HG03103 (cell line): ENCODE data around the gene PDZD4.

Experiments used
- ATAC-seq: cut with Tn5 transposase; IDR thresholded peaks from one replicate; pipeline ENCODE4 v1.9.1; 2021; ENCODE audit warnings: low read depth; ENCODE audit not compliant: unreplicated experiment

Gene PDZD4

DNA sequence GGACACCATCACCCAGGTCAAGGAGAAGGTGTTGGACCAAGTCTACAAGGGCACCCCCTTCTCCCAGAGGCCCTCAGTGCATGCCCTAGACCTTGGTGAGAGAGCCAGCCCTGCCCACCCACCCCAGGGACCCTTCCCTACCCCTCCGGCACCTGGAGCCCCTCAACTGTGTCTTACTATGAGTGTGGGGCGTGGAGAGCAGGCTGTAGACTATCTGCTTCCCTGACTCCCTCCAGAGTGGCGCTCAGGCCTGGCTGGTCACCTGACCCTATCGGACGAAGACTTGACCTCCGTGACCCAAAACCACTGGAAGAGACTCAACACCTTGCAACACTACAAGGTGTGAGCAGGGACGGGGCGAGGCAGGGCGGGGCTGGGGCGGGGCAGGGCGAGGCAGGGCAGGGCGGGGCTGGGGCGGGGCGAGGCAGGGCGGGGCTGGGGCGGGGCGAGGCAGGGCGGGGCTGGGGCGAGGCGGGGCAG lies 54.2 kb downstream of the PDZD4 start:
- no peak for ATAC-seq

DNA sequence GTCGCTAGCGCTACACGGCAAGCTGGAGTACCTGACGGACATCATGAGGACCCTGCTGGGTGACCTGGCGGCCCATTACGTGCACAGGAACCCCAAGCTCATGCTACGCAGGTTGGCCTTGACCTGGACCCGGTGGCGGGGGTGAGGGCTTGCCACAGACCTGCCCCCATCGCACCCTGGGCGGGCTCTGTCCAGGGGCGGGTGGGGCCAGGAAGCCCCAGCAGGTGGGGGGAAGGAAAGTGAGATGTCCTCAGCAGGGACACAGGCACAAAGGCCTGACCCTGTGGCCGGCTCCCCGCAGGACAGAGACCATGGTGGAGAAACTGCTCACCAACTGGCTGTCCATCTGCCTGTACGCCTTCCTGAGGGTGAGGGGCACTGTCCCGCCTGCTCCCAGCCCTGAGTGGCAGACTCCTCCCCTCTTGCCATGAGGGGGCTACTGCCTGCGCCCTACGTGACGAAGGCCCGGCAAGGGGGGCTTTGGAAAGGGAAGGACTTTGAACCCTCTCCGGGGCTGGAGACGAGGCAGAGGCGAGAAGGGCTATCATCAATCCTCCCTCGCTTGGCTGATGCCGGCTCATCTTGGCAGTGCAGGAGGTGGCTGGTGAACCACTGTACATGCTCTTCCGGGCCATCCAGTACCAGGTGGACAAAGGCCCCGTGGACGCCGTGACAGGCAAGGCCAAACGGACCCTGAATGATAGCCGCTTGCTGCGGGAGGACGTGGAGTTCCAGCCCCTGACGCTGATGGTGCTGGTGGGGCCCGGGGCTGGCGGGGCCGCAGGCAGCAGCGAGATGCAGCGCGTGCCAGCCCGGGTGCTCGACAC lies 54.8 kb downstream of the PDZD4 start:
- ATAC-seq = no peak

DNA sequence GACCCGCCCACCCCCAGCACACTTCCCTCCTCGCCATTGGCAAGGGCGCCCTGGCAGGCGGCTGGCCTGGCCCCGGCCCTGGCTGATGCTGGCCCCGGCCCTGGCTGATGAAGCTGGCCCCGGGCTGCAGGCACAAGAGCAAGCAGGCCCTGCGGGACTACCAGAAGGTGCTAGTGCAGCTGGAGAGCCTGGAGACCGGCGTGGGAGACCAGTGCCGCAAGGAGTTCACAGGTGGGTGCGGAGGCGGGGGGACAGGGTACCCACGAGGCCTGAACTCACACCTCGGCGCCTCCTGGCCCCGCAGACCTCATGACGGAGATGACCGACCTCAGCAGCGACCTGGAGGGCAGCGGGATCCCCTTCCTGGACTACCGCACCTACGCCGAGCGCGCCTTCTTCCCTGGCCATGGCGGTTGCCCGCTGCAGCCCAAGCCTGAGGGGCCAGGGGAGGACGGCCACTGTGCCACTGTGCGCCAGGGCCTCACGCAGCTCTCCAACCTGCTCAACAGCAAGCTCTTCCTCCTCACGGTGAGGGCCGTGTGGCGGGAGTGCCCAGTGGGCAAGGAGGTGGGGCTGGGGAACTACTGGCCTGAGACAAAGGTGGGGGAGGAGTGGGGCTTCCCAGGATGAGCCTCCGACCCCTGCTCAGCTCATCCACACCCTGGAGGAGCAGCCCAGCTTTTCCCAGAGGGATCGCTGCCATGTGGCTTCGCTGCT lies 55.6 kb downstream of the PDZD4 start:
- ATAC-seq = no peak

DNA sequence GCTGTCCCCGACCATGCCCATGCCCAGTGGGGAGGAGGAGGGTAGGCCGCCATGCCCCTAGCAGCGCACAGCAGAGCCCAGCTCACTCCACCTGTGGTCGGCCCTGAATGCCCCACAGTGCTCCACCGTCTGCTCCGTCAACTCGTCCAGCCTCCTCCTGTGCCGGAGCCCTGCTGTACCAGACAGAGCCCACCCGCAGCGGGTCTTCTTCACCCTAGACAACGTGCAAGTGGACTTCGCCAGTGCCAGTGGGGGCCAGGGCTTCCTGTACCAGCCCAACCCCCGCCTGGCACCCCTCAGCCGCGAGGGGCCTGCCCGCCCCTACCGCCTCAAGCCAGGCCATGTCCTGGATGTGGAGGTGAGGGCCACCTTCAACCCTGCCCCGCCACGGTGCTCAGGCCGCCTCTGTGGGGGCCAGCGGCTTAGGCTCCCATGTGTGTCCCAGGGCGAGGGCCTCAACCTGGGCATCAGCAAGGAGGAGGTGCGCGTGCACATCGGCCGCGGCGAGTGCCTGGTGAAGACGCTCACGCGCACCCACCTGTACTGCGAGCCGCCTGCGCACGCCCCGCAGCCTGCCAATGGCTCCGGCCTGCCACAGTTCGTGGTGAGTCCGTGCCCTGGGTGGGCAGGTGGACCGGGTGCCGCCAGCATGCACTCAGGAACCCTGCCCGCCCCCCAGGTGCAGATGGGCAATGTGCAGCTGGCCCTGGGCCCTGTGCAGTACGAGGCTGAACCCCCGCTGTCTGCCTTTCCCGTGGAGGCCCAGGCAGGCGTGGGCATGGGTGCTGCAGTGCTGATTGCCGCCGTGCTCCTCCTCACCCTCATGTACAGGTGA lies 56.4 kb downstream of the PDZD4 start:
- no peak for ATAC-seq

DNA sequence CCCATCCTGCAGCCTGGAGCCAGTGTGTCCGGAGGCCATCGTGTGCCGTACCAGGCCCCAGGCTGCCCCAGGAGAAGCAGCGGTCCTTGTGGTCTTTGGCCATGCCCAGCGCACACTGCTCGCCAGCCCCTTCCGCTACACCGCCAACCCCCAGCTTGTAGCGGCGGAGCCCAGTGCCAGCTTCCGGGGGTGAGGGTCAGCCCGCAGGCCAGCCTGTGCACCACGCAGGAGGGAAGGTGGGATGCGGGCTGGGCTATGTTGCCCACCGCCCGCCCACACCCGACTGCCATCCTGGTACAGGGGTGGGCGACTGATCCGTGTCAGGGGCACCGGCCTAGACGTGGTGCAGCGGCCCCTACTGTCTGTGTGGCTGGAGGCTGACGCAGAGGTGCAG lies 57.1 kb downstream of the PDZD4 start:
- no peak for ATAC-seq

DNA sequence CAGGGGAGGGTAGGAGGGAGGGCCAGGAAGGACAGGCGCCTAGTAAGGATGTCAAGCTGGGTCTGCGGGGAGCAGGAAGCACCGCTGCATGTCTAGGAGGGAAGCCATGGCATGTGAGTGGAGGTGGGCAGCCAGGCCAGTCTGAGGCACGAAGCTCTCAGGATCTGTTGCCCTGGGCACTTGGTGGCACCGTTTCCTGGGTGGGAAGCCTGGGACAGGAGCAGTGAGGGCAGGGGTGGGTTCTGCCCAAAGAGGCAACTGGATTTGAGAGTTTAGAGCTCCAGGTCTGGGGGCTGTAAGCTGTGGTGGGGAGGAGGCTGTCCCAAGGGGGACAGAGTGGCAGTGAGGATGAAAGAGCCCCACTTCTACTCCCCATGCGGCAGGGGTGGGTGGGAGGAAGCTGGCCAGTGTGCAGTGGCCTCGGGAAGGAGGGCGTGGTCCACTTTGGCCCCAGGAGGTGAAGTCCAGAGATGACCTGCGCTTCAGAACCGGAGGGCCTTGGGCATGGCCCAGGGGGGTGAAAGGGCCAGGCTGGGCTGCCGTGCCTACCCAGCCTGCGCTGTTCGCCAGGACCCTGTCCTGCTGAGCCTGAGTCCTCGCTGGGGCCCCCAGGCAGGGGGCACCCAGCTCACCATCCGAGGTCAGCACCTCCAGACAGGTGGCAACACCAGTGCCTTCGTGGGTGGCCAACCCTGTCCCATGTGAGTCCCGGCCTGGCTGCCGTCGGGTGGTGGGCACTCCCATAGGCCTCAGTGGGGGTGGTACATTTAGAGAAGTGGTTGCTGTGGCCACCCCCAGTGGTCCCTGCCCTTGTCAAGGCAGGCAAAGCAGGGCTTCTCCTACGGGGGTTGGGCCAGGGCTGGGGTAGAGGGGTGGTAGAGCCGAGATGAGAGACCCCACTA lies 57.8 kb downstream of the PDZD4 start:
- ATAC-seq = no peak

DNA sequence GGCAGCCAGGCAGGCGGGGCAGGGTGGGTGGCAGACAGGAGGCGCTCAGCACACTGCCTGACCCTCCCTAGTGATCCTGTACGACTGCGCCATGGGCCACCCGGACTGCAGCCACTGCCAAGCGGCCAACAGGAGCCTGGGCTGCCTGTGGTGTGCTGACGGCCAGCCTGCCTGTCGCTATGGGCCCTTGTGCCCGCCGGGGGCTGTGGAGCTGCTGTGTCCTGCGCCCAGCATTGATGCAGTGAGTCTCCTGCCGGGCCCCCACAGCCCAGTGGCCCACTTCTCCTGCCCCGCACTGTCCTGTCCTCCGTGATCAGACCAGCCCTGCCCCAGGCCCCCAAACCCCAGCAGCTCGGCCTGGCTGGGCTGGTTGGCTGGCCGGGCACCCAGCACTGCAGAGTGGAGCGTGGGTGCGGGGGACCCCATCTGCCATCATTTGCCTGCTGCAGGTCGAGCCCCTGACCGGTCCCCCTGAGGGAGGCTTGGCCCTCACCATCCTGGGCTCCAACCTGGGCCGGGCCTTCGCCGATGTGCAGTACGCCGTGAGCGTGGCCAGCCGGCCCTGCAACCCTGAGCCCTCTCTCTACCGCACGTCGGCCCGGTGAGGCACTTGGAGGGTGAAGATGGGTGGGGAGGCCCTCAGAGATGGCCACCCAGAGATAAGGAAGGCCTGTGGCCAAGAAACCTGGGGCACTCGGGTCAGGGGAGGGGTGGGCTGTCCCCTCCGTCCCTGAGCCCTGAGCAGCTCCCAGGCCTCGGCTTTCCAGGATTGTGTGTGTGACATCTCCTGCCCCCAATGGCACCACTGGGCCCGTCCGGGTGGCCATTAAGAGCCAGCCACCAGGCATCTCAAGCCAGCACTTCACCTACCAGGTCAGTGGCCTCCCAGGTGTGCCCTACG lies 58.7 kb downstream of the PDZD4 start:
- ATAC-seq = no peak

DNA sequence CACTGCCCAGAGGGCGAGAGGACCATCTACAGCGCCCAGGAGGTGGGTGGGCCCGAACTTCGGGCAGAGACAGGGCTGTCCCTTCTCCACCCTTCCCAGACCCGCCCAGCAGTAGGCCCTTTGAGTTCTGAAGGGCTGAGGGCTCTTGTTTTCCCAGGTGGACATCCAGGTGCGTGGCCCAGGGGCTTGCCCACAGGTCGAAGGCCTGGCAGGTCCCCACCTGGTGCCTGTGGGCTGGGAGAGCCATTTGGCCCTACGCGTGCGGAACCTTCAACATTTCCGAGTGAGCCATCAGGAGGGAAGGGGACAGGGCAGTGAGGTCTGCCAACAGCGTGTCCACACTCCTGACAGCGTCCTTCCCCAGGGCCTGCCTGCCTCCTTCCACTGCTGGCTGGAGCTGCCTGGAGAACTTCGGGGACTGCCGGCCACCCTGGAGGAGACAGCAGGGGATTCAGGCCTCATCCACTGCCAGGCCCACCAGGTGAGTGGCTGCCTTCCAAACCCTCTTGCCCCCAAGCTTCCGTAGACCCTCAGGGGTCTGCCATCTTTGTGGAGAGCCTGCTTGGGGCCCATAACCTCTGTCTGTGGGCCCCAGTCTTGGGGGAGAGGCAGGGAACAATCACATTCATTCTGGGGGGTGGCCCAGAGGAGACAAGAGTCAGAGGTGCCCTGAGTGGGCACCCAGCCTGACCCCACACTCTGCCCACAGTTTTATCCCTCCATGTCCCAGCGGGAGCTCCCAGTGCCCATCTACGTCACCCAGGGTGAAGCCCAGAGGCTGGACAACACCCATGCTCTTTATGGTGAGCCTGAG lies 59.5 kb downstream of the PDZD4 start:
- ATAC-seq = no peak

DNA sequence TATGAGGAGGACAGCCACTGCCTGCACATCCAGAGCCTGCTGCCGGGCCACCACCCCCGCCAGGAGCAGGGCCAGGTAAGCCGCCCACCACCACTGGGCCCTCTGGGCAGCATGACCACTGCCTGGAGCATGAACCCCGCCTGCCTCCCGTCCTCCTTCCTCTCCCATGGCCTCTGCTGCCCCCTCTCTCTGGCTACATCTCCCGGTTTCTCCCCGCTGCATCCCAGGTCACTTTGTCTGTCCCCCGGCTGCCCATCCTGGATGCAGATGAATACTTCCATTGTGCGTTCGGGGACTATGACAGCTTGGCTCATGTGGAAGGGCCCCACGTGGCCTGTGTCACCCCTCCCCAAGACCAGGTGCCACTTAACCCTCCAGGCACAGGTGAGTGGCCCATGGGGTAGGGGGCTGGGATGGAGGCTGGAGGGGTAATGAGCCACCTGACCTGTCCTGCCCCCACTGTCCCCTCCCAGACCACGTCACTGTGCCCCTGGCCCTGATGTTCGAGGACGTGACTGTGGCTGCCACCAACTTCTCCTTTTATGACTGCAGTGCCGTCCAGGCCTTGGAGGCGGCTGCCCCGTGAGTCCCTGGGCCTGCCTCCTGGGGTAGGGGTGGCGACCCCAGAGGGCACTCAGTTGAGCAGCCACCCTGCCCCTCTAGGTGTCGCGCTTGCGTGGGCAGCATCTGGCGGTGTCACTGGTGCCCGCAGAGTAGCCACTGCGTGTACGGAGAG lies 60.3 kb downstream of the PDZD4 start:
- no peak for ATAC-seq

DNA sequence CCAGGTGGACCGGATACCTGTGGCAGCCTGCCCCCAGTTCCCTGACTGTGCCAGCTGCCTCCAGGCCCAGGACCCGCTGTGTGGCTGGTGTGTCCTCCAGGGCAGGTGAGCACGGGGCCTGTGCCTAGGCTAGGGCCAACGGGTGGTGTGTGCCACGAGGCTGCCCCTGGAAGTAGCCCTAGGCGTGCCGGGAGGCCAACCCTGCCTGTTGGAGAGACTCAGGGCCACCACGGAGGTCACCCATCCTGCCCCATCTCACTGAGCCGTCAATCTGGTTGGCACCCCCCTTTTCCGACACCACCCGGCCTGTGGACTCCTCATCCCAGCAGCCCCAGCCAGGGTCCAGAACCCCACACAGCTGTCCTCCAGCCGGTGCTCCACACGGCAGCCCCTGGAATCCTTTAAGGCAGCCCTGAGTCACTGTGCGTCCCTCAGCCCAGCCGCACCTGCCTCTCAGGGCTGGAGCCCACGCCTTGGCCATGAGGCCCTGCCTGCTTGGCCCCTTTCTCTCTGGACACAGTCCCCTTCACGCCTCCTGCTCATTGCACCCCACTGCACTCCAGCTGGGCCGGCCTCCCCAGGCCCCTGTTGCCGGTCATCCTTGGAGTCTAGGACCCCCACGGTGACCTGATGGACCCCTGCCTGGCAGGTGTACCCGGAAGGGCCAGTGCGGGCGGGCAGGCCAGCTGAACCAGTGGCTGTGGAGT lies 61.0 kb downstream of the PDZD4 start:
- no peak for ATAC-seq

DNA sequence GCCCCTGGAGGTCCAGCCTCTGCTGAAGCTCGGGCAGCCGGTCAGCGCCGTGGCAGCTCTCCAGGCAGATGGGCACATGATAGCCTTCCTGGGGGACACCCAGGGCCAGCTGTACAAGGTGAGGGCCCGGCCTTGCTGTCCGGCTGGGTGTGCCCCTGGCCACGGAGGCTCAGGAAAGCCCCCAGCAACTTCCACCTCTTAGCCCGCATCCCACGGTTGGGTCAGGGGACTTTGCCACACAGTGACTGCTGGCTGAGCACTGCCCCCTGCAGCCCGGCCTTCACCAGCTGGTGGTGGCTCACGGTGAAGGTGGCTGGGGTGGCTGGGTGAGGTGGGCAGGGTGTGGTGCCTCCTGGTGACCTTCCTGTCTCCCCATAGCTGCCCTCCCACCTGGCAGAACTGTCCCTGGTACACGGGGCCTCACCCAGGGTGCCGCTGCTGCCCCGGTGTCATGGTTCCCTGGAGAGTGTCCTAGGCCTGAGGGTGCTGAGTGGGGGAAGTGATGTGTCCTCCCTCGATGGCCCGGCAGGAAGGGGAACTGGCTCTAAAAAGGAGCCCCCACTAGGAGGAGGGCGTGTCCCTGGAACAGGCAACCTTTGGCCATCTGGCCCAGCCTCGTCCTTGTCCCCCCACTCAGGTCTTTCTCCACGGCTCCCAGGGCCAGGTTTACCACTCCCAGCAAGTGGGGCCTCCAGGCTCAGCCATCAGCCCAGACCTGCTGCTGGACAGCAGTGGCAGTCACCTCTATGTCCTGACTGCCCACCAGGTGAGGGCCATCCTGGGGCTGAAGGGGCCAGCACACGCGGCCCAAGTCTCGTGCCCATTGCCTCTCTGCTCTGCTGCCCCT lies 61.8 kb downstream of the PDZD4 start:
- no peak for ATAC-seq

DNA sequence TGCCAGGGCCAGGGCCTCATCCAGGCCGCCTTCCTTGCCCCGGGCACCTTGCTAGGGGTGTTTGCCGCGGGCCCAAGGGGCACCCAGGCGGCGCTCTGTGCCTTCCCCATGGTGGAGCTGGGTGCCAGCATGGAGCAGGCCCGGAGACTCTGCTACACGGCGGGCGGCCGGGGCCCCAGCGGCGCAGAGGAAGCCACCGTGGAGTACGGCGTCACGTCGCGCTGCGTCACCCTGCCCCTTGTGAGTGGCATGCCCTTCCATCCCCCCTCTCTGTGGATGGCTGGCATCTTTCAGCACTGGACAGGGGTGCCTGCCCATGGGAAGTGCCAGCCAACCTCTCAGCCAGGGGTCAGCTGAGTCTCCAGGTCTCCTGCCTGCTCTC lies 62.7 kb downstream of the PDZD4 start:
- ATAC-seq = no peak

DNA sequence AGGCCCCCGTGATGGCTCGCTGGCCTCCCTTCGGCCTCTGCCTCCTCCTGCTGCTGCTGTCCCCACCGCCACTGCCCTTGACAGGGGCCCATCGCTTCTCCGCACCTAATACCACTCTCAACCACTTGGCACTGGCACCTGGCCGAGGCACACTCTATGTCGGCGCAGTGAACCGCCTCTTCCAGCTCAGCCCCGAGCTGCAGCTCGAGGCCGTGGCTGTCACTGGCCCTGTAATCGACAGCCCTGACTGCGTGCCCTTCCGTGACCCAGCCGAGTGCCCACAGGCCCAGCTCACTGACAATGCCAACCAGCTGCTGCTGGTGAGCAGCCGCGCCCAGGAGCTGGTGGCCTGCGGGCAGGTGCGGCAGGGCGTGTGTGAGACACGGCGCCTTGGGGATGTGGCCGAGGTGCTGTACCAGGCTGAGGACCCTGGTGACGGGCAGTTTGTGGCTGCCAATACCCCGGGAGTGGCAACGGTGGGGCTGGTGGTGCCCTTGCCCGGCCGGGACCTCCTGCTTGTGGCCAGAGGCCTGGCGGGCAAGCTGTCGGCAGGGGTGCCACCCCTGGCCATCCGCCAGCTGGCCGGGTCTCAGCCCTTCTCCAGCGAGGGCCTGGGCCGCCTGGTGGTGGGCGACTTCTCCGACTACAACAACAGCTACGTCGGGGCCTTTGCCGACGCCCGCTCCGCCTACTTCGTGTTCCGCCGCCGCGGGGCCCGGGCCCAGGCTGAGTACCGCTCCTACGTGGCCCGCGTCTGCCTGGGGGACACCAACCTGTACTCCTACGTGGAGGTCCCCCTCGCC lies 63.3 kb downstream of the PDZD4 start:
- ATAC-seq = no peak

DNA sequence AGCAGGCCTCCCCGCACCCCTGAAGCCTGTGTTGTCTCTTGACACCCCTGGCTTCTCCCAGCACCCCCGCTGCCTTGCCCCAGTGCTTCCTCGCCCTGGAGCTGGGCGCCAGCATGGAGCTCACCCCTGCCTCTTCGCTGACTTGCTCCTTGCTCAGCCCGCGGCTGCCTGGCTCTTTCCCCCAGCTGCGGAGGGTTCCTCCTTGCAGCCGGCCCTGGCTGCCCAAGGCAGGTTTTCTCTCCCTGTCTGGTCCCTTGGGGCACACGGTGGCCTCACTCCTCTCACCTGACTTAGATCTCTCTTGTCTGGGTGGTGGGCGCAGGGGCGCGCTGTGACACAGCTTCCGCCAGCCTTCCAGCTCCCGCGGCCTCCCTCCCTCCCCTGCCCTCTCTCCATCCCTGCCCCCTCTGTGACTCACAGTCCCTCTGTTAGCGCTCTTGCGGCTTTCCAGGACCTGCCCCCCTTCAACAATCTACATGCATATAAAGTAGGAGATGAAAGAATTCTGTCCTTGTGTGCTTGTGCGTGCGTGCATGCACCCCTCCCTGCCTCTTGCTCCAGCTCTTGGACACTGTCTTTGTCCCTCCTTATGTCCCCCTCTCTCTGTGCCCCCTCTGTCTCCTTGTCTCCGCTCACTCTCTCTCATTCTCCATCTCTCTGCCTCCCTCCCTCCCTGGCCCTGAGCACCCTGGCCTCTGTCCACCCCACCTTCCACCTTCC lies 64.1 kb downstream of the PDZD4 start:
- ATAC-seq = no peak
